ENCODE data around the gene CD96.

DNA sequence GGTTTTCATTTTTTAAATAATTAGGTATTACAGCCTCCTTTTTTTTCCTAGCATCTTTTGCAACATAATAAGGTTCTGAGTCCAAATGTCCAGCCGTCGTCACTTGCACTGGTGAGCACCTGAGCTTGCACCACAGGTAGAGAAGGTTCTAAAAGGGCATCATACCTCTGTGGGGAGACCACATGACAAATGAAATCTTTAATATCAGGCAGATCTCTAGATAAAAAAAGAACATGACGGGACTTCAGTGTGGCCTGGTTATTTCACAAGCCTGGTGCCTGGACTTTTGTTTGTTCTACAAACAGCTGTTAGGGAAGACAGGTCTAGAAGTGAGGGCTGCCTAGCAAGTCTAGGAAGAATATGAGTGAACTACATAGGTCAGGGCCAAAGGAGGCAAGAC is 49.6 kb downstream of the CD96 start:
- TF ChIP-seq, protein P1, sequence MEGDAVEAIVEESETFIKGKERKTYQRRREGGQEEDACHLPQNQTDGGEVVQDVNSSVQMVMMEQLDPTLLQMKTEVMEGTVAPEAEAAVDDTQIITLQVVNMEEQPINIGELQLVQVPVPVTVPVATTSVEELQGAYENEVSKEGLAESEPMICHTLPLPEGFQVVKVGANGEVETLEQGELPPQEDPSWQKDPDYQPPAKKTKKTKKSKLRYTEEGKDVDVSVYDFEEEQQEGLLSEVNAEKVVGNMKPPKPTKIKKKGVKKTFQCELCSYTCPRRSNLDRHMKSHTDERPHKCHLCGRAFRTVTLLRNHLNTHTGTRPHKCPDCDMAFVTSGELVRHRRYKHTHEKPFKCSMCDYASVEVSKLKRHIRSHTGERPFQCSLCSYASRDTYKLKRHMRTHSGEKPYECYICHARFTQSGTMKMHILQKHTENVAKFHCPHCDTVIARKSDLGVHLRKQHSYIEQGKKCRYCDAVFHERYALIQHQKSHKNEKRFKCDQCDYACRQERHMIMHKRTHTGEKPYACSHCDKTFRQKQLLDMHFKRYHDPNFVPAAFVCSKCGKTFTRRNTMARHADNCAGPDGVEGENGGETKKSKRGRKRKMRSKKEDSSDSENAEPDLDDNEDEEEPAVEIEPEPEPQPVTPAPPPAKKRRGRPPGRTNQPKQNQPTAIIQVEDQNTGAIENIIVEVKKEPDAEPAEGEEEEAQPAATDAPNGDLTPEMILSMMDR (IDR thresholded peaks at IDR 0.05; ENCODE audit: poor library complexity, severe bottlenecking), result no peak
- no peak for TF ChIP-seq EP300 (conservative IDR thresholded peaks at IDR 0.05; ENCODE audit: poor library complexity, severe bottlenecking)
